Astrocyte of the hippocampus (primary cell): ENCODE results near the gene FAM124B.

Experiments
- DNase-seq: peaks from one replicate; pipeline ENCODE4 v3.0.0; 2011; ENCODE audit warnings: low read depth, low spot score

The FAM124B gene

GRCh38 chr2:224401641-224402342 lies at the start of gene FAM124B:
TSS of gene FAM124B (minus strand) at chr2:224402107. CDS start at chr2:224401768, 339 bp downstream.
- peak; percentile 14 for DNase-seq

GRCh38 chr2:224449212-224450147 lies 47.6 kb upstream of the FAM124B start:
- DNase-seq, result peak; percentile 33

- no peak for DNase-seq
These were observed 46.3 kb upstream of the FAM124B start for GRCh38 chr2:224448236-224448635.

- DNase-seq, result no peak
These were observed 42.9 kb upstream of the FAM124B start for GRCh38 chr2:224444783-224445182.

GRCh38 chr2:224444021-224444420 lies 42.1 kb upstream of the FAM124B start:
- DNase-seq, result peak; percentile 22

- DNase-seq, result peak; percentile 47
These were observed 40.4 kb upstream of the FAM124B start for GRCh38 chr2:224442071-224442967.

GRCh38 chr2:224440988-224441387 lies 39.1 kb upstream of the FAM124B start:
- DNase-seq, result no peak

- DNase-seq, result no peak
These were observed 36.8 kb upstream of the FAM124B start for GRCh38 chr2:224438726-224439125.

GRCh38 chr2:224436634-224437033 lies 34.7 kb upstream of the FAM124B start:
- peak; percentile 12 for DNase-seq

GRCh38 chr2:224434618-224435017 lies 32.7 kb upstream of the FAM124B start:
- DNase-seq, result no peak

GRCh38 chr2:224433442-224433841 lies 31.5 kb upstream of the FAM124B start:
- DNase-seq, result peak; percentile 36

GRCh38 chr2:224432003-224432579 lies 30.2 kb upstream of the FAM124B start:
- DNase-seq, result no peak

- DNase-seq, result no peak
These were observed 27.5 kb upstream of the FAM124B start for GRCh38 chr2:224429441-224429810.

- no peak for DNase-seq
These were observed 27.0 kb upstream of the FAM124B start for GRCh38 chr2:224428787-224429440.

- DNase-seq, result no peak
These were observed 25.6 kb upstream of the FAM124B start for GRCh38 chr2:224427471-224427870.

- no peak for DNase-seq
These were observed 24.7 kb upstream of the FAM124B start for GRCh38 chr2:224426656-224427055.

GRCh38 chr2:224421065-224421464 lies 19.2 kb upstream of the FAM124B start:
- no peak for DNase-seq

- no peak for DNase-seq
These were observed 16.0 kb upstream of the FAM124B start for GRCh38 chr2:224417947-224418346.

GRCh38 chr2:224417361-224417729 lies 15.4 kb upstream of the FAM124B start:
- DNase-seq, result no peak

GRCh38 chr2:224416656-224417360 lies 14.9 kb upstream of the FAM124B start:
- DNase-seq, result no peak
